ENCODE results near the gene FNBP1. TPM values are rescaled to one million over a fixed set of nuclear protein-coding genes. Genes with fewer than 3 reads are reported as not detected.

FNBP1 gene
- total and polyA plus RNA-seq, 10 of the 15 experiments (the other 5 are each of a cell fraction or from before 2014, with no cell fraction given), result 64.5 to 353 (median 179) TPM

DNA sequence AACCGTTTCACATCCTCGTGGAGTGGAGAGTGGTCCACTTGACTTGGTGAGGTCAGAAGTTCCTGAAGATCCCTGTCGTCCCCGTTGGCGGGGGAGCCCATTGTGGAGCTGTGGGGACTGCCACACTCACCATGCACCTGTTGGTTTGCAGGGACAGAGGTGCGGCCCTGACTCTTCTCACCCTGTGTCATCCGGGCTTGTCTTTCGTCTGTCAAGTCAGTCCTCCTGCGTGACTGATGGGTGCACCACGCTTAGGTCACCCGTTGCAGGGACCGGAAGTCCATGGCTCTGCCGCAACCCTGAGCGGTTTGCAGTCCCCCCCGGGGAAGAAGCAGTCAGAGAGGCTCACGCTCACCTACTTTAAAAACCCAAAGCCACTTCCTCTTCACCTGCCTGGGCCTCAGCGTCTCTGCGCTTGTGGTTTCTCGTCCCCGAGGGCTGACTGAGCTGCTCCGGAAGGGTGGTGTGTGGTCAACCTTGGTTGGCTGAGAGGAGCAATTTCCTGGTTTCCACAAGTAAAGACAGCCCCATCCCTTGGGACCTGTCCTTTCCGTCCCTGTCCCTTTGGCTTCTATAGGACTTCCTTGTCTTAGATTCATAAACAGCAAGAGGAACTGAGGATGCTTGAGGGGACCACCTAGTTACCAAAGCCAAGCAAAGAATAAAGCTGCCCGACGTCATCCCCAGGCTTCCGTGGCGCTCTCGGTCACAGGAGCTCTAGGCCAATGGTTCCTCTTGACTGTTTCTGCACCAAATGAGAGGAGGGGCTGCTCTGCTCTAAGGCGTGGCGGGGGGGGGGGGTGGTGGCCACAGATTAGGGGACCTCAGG, 154.5 kb downstream of the FNBP1 start:
- FAIRE-seq (peak; percentile 96), DNase-seq (ENCODE audit: low read depth, low spot score) (peak; percentile 100), ATAC-seq (peak; percentile 59)
- peaks cover 10 to 20% of the 10 kb centered on the region in 2 experiments for H3K36me3 ChIP-seq (ENCODE audit: control insufficient read depth in 2 of 2, insufficient read depth in 2 of 2, low read length in 1 of 2)
- no TSS peak for BruUV-seq (replicated peaks)
- peak overlapping the region; percentile 96 for H3K27ac ChIP-seq (ENCODE audit: control insufficient read depth, insufficient read depth)
- RAD21 ChIA-PET (ENCODE audit: unreplicated experiment), result interaction anchor here (0.6 to 5.4 kb wide), 19 partner anchors 13 to 158 kb away, joined by 3 to 89 read pairs (median 5); no protein-coding TSS in a partner anchor
- peak overlapping the region; percentile 90 for H3K9ac ChIP-seq (ENCODE audit: control insufficient read depth, insufficient read depth, low read length)
- H2AFZ ChIP-seq (ENCODE audit: control insufficient read depth, low read depth, low read length), result no peak overlapping the region; the same call in 1 of the 2 replicates
- POLR2A ChIA-PET, result interaction anchor here (0.5 to 5.2 kb wide), 13 partner anchors 16 to 168 kb away, joined by 3 to 79 read pairs (median 6); no protein-coding TSS in a partner anchor
- no peaks in the 10 kb centered on the region for H3K27me3 ChIP-seq (replicated peaks in 1 of 2; ENCODE audit: control insufficient read depth in 2 of 2, insufficient read depth in 2 of 2, low read length in 1 of 2)
- H3K4me1 ChIP-seq (ENCODE audit: control insufficient read depth, insufficient read depth, low read length), result peaks cover 88% of the 10 kb centered on the region
- H4K20me1 ChIP-seq (ENCODE audit: control insufficient read depth, insufficient read depth), result no peaks in the 10 kb centered on the region; the same call in 1 of the 2 replicates
- CTCF ChIA-PET, result interaction anchor here (0.6 to 1.9 kb wide), 10 partner anchors 13 to 240 kb away, joined by 3 to 8 read pairs (median 3); no protein-coding TSS in a partner anchor
- H3K4me3 ChIP-seq, result peak overlapping the region; percentile 74
- intact Hi-C loops (cut with micrococcal nuclease; ENCODE audit: unreplicated experiment) (loop anchor here (1.0 to 5.0 kb wide), 6 partner anchors 12 to 209 kb away; no protein-coding TSS in a partner anchor), in situ Hi-C loops (cut with MboI) (loop anchor here (5.0 kb wide), 2 partner anchors 104 to 154 kb away; partner anchors contain the start of gene FNBP1)
- H3K9me3 ChIP-seq (replicated peaks; ENCODE audit: control insufficient read depth, insufficient read depth, low read length), result no peaks in the 10 kb centered on the region
- H3K79me2 ChIP-seq (ENCODE audit: control insufficient read depth, insufficient read depth, low read length), result peaks cover 53% of the 10 kb centered on the region
- SMC1A ChIA-PET (ENCODE audit: uncharacterized antibody, unreplicated experiment), result interaction anchor here (0.8 to 3.5 kb wide), 15 partner anchors 13 to 211 kb away, joined by 3 to 42 read pairs (median 5); no protein-coding TSS in a partner anchor
- WGBS (ENCODE audit: insufficient coverage, insufficient replicate concordance, low lambda C conversion rate, missing lambda C conversion rate), result 1% methylated on average over 29 of the region's 29 CpGs
- peak overlapping the region; percentile 100 for H3K4me2 ChIP-seq (ENCODE audit: control insufficient read depth, insufficient read depth)
- no peak for TF ChIP-seq CREB1 (IDR thresholded peaks at IDR 0.05; ENCODE audit: low read depth)
- peak; percentile 92 for TF ChIP-seq CHD2 (IDR thresholded peaks at IDR 0.05; ENCODE audit: borderline replicate concordance, low read depth, low read length)
- peak; percentile 89 for TF ChIP-seq RELA (IDR thresholded peaks at IDR 0.05; ENCODE audit: borderline replicate concordance, partially characterized antibody)
- TF ChIP-seq POLR2AphosphoS5 (IDR thresholded peaks at IDR 0.05; ENCODE audit: low read length), result peak; percentile 96
- no peak for TF ChIP-seq RUNX3 (IDR thresholded peaks at IDR 0.05; ENCODE audit: low read length)
- TF ChIP-seq NFIC (IDR thresholded peaks at IDR 0.05; ENCODE audit: low read depth, low read length), result no peak
- no peak for TF ChIP-seq ESRRA (IDR thresholded peaks at IDR 0.05; ENCODE audit: low read length)
- no peak; the same call in 1 of the 2 replicates for TF ChIP-seq JUNB (IDR thresholded peaks at IDR 0.05)
- TF ChIP-seq WRNIP1 (IDR thresholded peaks at IDR 0.05; ENCODE audit: borderline replicate concordance, low read depth, low read length), result no peak; the same call in 1 of the 2 replicates
- TF ChIP-seq, protein P1, sequence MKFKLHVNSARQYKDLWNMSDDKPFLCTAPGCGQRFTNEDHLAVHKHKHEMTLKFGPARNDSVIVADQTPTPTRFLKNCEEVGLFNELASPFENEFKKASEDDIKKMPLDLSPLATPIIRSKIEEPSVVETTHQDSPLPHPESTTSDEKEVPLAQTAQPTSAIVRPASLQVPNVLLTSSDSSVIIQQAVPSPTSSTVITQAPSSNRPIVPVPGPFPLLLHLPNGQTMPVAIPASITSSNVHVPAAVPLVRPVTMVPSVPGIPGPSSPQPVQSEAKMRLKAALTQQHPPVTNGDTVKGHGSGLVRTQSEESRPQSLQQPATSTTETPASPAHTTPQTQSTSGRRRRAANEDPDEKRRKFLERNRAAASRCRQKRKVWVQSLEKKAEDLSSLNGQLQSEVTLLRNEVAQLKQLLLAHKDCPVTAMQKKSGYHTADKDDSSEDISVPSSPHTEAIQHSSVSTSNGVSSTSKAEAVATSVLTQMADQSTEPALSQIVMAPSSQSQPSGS (IDR thresholded peaks at IDR 0.05; ENCODE audit: low read length), result no peak
- TF ChIP-seq SMARCA5 (IDR thresholded peaks at IDR 0.05), result peak; percentile 92; the same call in 1 of the 2 replicates
- no peak for TF ChIP-seq NR2C2 (IDR thresholded peaks at IDR 0.05; ENCODE audit: borderline replicate concordance, control insufficient read depth, insufficient read length, low read depth)
- TF ChIP-seq KAT2A (conservative IDR thresholded peaks at IDR 0.05; ENCODE audit: control insufficient read depth, low read depth, low read length), result no peak
- TF ChIP-seq, protein P2, sequence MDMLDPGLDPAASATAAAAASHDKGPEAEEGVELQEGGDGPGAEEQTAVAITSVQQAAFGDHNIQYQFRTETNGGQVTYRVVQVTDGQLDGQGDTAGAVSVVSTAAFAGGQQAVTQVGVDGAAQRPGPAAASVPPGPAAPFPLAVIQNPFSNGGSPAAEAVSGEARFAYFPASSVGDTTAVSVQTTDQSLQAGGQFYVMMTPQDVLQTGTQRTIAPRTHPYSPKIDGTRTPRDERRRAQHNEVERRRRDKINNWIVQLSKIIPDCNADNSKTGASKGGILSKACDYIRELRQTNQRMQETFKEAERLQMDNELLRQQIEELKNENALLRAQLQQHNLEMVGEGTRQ (IDR thresholded peaks at IDR 0.05; ENCODE audit: borderline replicate concordance, low read depth, low read length), result no peak
- TF ChIP-seq RBBP5 (conservative IDR thresholded peaks at IDR 0.05), result no peak
- TF ChIP-seq EGR1 (IDR thresholded peaks at IDR 0.05; ENCODE audit: borderline replicate concordance in 1 of 2, low read depth in 2 of 2, low read length in 2 of 2), result peak in 1 of 2 experiments; percentile 55; a peak in 2 of 3 replicates
- no peak for TF ChIP-seq FOXK2 (IDR thresholded peaks at IDR 0.05)
- no peak for TF ChIP-seq CHD4 (IDR thresholded peaks at IDR 0.05)
- peak; percentile 100 for TF ChIP-seq EED (IDR thresholded peaks at IDR 0.05; ENCODE audit: low read depth)
- TF ChIP-seq JUND (IDR thresholded peaks at IDR 0.05; ENCODE audit: low read depth, low read length), result no peak
- peak; percentile 91 for TF ChIP-seq TARDBP (IDR thresholded peaks at IDR 0.05; ENCODE audit: borderline replicate concordance)
- no peak for TF ChIP-seq RAD51 (IDR thresholded peaks at IDR 0.05)
- TF ChIP-seq TCF12 (IDR thresholded peaks at IDR 0.05; ENCODE audit: low read depth, low read length), result peak; percentile 97
- TF ChIP-seq MTA3 (IDR thresholded peaks at IDR 0.05; ENCODE audit: borderline replicate concordance, low read length), result no peak
